Heart right ventricle (tissue), 16 donors: ENCODE data around the gene SOBP. TPM values are rescaled to one million over a fixed set of nuclear protein-coding genes. Genes with fewer than 3 reads are reported as not detected.

ENCODE experiments used
- ATAC-seq, 8 donors: fragments of 200-7000 bp; cut with Tn5 transposase; one replicate each; pipeline ENCODE4 v1.9.1; 2020; ENCODE audit warnings: mild to moderate bottlenecking in 8 of 8, moderate library complexity in 8 of 8, moderate number of reproducible peaks in 1 of 8
- DNase-seq, 2 donors: peaks; one replicate each; pipeline ENCODE4 v3.0.0-alpha.2; 2020
- H3K27ac ChIP-seq, 10 donors: fragments of 200-600 bp; sonication (generic) in 2 of 10; one replicate each; pipeline versions ENCODE4 v1.5.0 to v1.8.0; 2020 to 2022; ENCODE audit warnings: mild to moderate bottlenecking in 3 of 10
- H3K27me3 ChIP-seq, 7 donors: fragments of 200-600 bp; one replicate each; pipeline ENCODE4 v1.8.0; 2021 to 2022; ENCODE audit warnings: mild to moderate bottlenecking in 2 of 7
- H3K36me3 ChIP-seq, 9 donors: fragments of 200-600 bp; sonication (generic) in 1 of 9; one replicate each; pipeline versions ENCODE4 v1.5.0 to v1.8.0; 2020 to 2022; ENCODE audit warnings: mild to moderate bottlenecking in 2 of 9
- H3K4me1 ChIP-seq, 9 donors: fragments of 200-600 bp; sonication (generic) in 1 of 9; one replicate each; pipeline versions ENCODE4 v1.5.0 to v1.8.0; 2020 to 2022; ENCODE audit warnings: mild to moderate bottlenecking in 4 of 9
- H3K4me3 ChIP-seq, 10 donors: fragments of 200-600 bp; sonication (generic) in 2 of 10; one replicate each; pipeline versions ENCODE4 v1.5.0 to v1.8.0; 2020 to 2022; ENCODE audit warnings: mild to moderate bottlenecking in 7 of 10, moderate library complexity in 2 of 10
- H3K9me3 ChIP-seq, 11 donors: fragments of 200-600 bp in 10 of 11; sonication (generic) in 2 of 11; one replicate each; pipeline versions ENCODE4 v1.5.0 to v1.8.0; 2013 to 2022; ENCODE audit warnings: mild to moderate bottlenecking in 2 of 11, control low read depth in 1 of 11, moderate library complexity in 1 of 11
- CTCF ChIP-seq, 9 donors: fragments of 200-600 bp; sonication (generic) in 2 of 9; IDR thresholded peaks; one replicate each; pipeline versions ENCODE4 v1.5.0 to v1.8.0; 2021 to 2022; ENCODE audit warnings: antibody characterized with exemption in 9 of 9, mild to moderate bottlenecking in 5 of 9, moderate library complexity in 1 of 9
- WGBS, 2 donors: extraction: QIAGEN DNeasy Blood & Tissue Kit; methylation state at CpG; one replicate each; pipeline ENCODE4 v1.1.7; 2013; ENCODE audit warnings: inconsistent platforms in 1 of 2; 5-methylcytosine and 5-hydroxymethylcytosine counted together
- intact Hi-C, 10 donors: fragments of 100-400 bp; cut with DNase I; formaldehyde crosslinking; loops; one replicate each; pipeline versions ENCODE4 v1.11.1 to v1.14.2; 2022
- polyA plus RNA-seq, 2 donors: library from polyadenylated mRNA; stranded (reverse); fragments of 200-250 nt; gene quantifications; one replicate each; pipeline ENCODE4 v1.2.3, GENCODE V29; 2013
- total RNA-seq, 10 donors: library from RNA; stranded (reverse); fragmentation: NEBNext Ultra II Directional in 3 of 10; extraction: Animal tissue kit (Norgen Biotek cat#: 25700) in 3 of 10; gene quantifications; one replicate each; pipeline versions ENCODE4 v1.2.1 to v1.2.4, GENCODE V29; 2021 to 2023
- donor health status: Arrhythmogenic right ventricular cardiomyopathy.
- donor health status: ischemic (EF 13 %, LVEDD 7.1; RV severe dilation, severe dysfunction).
- donor health status: healthy with polysubstance abuse.
- donor health status: DM: no; HTN: yes; CAD: no.
- donor health status: DM: no; HTN: no; CAD: no.
- donor health status: ischemic (EF 25% LVEDD 6.9; RV normal size, moderate dysfunction).
- donor health status: ischemic (EF 25% LVEDD 5.7; RV mildly dilated, moderate dysfunction).
- donor health status: healthy.
- donor health status: DM: yes; HTN: yes; CAD: no.
- donor health status: Ischemic cardiomyopathy.
- donor health status: ischemic (EF 35%, LVEDD 5.7; RV mildly dilated, moderate dysfunction).
- donor health status: nonischemic (EF 11% LVEDD 7.7; RV severe dilation, severe dysfunction).
- donor health status: DM: yes; HTN: yes; CAD: no.
- donor health status: PGD.
- donor health status: ischemic (EF 29% LVEDD 5.4; RV normal size, mild dysfunction).
- donor health status: nonischemic (EF 23%, LVEDD 6.1; RV moderate dilation, normal function).

SOBP gene
- total and polyA plus RNA-seq, 12 donors, result 5.2 to 25.3 (median 18.2) TPM

DNA sequence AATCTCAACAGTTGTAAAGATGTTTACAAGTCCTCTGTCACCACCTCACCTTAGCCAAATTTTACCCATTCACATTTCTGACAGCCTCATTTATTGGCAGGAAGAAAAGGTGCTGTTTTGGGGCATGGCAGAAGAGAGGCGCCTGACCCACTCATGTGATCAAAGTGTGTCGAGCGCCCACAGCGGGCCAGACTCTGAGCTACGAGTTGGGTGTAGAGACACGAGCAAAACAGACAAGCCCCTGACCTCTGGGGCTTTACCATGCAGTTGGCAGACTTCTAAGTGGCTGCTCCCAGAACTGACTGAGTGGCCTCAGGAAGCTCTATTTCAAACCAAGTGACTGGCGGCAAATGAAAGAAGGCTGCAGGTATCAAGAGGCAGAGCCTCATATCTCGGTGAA, 167.0 kb downstream of the SOBP start:
- 38 to 62% methylated on average over 8 of the region's 8 CpGs for WGBS, 2 donors
- Histone ChIP-seq H3K27me3 (no peaks in the 10 kb centered on the region), H3K4me1 (peaks cover 0 to 81% (median 38%) of the 10 kb centered on the region in 9 donors), H3K27ac (peak overlapping the region in 6 of 10 donors; percentile 1 to 60 (median 38)), H3K36me3 (peaks cover 0 to 17% (median 0%) of the 10 kb centered on the region in 9 donors), H3K9me3 (peaks cover 0 to 3% (median 0%) of the 10 kb centered on the region in 11 donors), H3K4me3 (no peak overlapping the region)
- intact Hi-C loops, result loop anchor here in 5 of 10 donors (5.0 to 10.0 kb wide), 2 partner anchors 162 to 165 kb away; partner anchors contain the start of gene SOBP (in 5 of the 5)
- no peak for TF ChIP-seq CTCF (IDR thresholded peaks at IDR 0.05)
- ATAC-seq, result peak in 7 of 8 donors; percentile 14 to 70 (median 36)
- peak in 1 of 2 donors; percentile 30 for DNase-seq

DNA sequence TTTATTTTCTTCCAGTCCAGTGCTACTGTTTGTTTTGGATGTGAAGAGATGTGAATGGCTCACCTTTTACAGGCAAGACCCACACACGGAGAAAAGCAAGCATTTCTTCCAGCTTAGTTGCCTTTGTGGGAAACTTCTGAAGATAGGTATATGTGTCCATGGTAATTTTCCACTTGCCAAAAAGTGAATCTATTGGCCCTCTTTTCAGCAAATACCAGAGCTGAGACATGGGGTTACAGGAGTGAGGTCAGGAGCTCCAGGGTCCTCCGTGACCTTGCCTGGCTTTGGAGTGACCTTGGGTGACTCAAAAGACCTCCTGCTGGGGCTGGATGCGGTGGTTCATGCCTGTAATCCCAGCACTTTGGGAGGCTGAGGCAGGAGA, 167.4 kb downstream of the SOBP start:
- no peak for ATAC-seq
- H3K27me3 ChIP-seq, result no peaks in the 10 kb centered on the region
- peaks cover 0 to 17% (median 0%) of the 10 kb centered on the region in 9 donors for H3K36me3 ChIP-seq
- no peak for TF ChIP-seq CTCF (IDR thresholded peaks at IDR 0.05)
- H3K4me1 ChIP-seq, result peaks cover 0 to 82% (median 37%) of the 10 kb centered on the region in 9 donors
- WGBS, 2 donors, result 89 to 91% methylated on average over 3 of the region's 3 CpGs
- H3K27ac ChIP-seq, result peak overlapping the region in 5 of 10 donors; percentile 1 to 60 (median 45)
- intact Hi-C loops, result loop anchor here in 5 of 10 donors (5.0 to 10.0 kb wide), 2 partner anchors 163 to 165 kb away; partner anchors contain the start of gene SOBP (in 5 of the 5)
- H3K9me3 ChIP-seq, result no peaks in the 10 kb centered on the region
- no peak overlapping the region for H3K4me3 ChIP-seq
- DNase-seq, result no peak

- H3K4me1 ChIP-seq, result peaks cover 0 to 79% (median 34%) of the 10 kb centered on the region in 9 donors
These were observed 168.0 kb downstream of the SOBP start for GRCh38 chr6:107657755-107658461.

More at GRCh38 chr6:107657755-107658461, 168.0 kb downstream of the SOBP start:
- H3K36me3 ChIP-seq, result peaks cover 0 to 17% (median 0%) of the 10 kb centered on the region in 9 donors
- ATAC-seq (peak; percentile 15 to 76 (median 44)), DNase-seq (peak; percentile 46 to 48)
- peak overlapping the region in 6 of 10 donors; percentile 3 to 45 (median 21) for H3K27ac ChIP-seq
- 55 to 63% methylated on average over 17 of the region's 17 CpGs for WGBS, 2 donors
- no peaks in the 10 kb centered on the region for H3K27me3 ChIP-seq
- intact Hi-C loops, result loop anchor here in 5 of 10 donors (5.0 to 10.0 kb wide), 2 partner anchors 163 to 166 kb away; partner anchors contain the start of gene SOBP (in 5 of the 5)
- peak overlapping the region in 5 of 10 donors; percentile 10 to 26 (median 18) for H3K4me3 ChIP-seq
- H3K9me3 ChIP-seq, result no peaks in the 10 kb centered on the region
- TF ChIP-seq CTCF (IDR thresholded peaks at IDR 0.05), result peak in 2 of 9 donors; percentile 17 to 30
